ENCODE results near the gene TMEM120B.
"Not testable (repeated sequence)": the region's sequence is repeated elsewhere in the genome, so short reads cannot be mapped to it uniquely, and the experiment has no call there.

Gene TMEM120B

DNA sequence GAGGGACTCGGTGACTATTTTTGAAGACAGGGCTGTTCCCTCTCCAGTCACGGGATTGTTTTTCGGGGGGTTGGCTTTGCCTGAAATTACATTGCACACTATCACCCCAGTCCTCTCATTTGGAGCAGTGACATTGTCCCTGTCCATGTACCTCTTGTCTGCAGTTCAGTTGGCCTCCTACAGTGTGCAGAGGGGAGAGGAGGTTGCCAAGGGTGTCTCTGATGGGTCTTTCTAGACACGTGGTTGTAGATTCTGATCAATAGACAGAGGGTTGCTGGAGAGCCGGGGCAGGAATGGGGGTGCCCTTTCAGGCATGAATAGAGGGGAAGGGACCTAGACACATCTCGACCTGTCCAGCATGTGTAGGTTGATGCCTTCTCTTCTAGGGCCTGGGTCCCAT lies 1.2 kb downstream of the TMEM120B start:
- no peak for DNase-seq (ENCODE audit: low spot score)
- peak overlapping the region; percentile 88 for H3K27ac ChIP-seq
- POLR2A ChIA-PET (ENCODE audit: low non-redundant PET), result no interaction called here
- TF ChIP-seq, protein P1, sequence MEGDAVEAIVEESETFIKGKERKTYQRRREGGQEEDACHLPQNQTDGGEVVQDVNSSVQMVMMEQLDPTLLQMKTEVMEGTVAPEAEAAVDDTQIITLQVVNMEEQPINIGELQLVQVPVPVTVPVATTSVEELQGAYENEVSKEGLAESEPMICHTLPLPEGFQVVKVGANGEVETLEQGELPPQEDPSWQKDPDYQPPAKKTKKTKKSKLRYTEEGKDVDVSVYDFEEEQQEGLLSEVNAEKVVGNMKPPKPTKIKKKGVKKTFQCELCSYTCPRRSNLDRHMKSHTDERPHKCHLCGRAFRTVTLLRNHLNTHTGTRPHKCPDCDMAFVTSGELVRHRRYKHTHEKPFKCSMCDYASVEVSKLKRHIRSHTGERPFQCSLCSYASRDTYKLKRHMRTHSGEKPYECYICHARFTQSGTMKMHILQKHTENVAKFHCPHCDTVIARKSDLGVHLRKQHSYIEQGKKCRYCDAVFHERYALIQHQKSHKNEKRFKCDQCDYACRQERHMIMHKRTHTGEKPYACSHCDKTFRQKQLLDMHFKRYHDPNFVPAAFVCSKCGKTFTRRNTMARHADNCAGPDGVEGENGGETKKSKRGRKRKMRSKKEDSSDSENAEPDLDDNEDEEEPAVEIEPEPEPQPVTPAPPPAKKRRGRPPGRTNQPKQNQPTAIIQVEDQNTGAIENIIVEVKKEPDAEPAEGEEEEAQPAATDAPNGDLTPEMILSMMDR (conservative IDR thresholded peaks at IDR 0.05; ENCODE audit: low read depth), result no peak
- CTCF ChIA-PET, result interaction anchor here (1.0 kb wide), 1 partner anchor 9 kb away, joined by 3 read pairs; no protein-coding TSS in a partner anchor

DNA sequence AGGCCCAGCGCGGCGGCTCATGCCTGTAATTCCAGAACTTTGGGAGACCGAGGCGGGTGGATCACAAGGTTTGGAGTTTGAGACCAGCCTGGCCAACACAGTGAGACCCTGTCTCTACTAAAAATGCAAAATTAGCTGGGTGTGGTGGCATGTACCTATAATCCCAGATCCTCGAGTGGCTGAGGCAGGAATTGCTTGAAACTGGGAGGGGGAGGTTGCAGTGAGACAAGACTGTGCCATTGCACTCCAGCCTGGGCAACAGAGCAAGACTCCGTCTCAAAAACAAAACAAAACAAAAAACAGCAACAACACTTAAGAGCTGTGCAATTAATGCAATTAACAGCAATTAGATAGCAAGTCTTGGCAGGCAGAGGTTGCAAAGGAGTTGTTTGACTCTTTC lies 2.5 kb downstream of the TMEM120B start:
- POLR2A ChIA-PET (ENCODE audit: low non-redundant PET), result not testable (repeated sequence)
- H3K27ac ChIP-seq, result peak overlapping the region; percentile 88

DNA sequence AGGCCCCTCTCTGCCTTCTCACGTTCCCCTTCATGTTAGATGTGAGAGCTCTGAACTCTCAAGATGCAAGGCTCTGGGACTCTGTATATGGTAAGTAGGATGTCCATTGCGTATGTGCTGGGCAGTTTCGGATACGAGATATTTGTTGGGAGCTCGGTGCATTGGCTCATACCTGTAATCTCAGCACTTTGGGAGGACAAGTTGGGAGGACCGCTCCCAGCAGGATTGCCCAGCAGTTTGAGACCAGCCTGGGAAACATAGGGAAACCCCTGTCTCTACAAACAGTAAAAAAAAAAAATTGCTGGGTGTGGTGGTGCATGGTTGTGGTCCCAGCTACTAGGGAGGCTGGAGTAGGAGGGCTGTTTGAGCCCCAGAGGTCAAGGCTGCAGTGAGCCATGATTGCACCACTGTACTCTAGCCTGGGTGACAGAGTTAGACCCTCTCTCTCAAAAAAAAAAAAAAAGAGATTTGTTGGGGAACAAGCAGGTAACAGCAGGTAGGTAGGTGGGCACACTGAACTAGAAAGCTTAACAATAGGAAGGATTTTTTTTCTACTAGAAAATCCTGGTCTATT lies 3.4 kb downstream of the TMEM120B start:
- H3K27ac ChIP-seq, result peak overlapping the region; percentile 88
- POLR2A ChIA-PET (ENCODE audit: low non-redundant PET), result no interaction called here
- CTCF ChIA-PET, result interaction anchor here (0.7 kb wide), 1 partner anchor 34 kb away, joined by 4 read pairs; no protein-coding TSS in a partner anchor
- TF ChIP-seq, protein P1 (conservative IDR thresholded peaks at IDR 0.05; ENCODE audit: low read depth), result no peak
- no peak for DNase-seq (ENCODE audit: low spot score)

More for the DNA sequence above, 2.5 kb downstream of the TMEM120B start:
- DNase-seq (ENCODE audit: low spot score); CTCF ChIA-PET: not testable (repeated sequence)

DNA sequence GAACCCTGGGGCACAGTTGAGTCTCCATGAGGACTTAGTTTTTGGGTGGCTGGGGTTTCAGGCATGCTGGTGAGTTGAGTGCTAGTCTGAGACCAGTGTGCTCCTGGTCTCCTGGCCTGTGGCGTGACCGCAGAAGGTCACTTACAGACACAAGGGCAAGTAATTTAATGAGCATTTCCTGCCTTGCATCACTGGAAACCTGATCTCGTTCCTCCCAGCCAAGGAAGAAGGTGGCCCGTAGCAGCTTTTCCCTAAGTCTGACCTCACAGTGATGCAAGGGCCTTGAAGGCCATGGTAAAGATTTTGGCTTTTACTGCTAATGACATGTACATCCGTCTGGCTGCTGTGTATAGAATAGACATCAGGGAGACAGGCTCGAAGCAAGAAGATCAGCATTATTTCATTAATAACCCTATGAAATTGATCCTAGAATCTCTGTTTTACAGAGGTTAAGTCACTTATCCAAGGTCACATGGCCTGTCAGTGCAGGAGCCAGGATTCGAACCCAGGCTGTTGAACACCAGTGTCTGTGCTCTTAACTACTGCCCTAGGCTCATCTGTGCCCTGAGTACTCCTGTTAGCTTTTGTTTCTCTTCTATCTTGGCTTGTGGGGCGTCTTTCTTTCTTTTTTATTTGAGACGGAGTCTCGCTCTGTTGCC lies 4.6 kb downstream of the TMEM120B start:
- ChIA-PET POLR2A (ENCODE audit: low non-redundant PET) (no interaction called here), CTCF (interaction anchor here (0.7 to 1.1 kb wide), 2 partner anchors 77 to 218 kb away, joined by 4 to 5 read pairs; partner anchors contain the start of gene RHOF)
- DNase-seq (ENCODE audit: low spot score), result peak; percentile 53
- peak overlapping the region; percentile 88 for H3K27ac ChIP-seq
- TF ChIP-seq, protein P1 (conservative IDR thresholded peaks at IDR 0.05; ENCODE audit: low read depth), result no peak

DNA sequence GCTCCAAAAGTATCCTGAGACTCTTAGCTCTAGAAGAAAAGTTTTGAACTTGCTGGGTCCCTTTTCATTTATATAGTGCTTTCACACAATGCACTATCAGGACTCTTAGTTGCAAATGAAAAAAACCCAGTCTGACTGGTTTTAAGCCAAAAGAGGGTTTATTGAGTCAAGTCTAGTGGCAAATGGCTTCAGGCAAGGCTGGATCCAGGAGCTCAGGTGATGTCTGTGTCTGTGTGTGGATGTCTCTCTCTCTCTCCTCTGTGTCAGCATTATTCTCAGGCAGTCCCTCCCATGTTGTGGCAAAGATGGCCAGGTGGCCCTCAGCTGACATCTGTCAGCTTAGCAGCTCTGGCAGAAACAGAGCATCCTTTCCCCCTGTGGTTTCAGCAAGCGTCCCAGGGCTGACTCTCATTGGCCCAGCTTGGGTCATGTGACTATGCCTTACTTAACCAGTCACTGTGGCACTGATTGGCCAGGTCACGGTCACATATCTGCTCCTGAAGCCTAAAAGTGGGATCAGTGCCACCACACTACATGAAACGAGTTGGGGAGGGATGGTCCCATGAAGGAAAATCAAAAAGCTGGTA lies 6.2 kb downstream of the TMEM120B start:
- TF ChIP-seq, protein P1 (conservative IDR thresholded peaks at IDR 0.05; ENCODE audit: low read depth), result no peak
- DNase-seq (ENCODE audit: low spot score), result no peak
- no peak overlapping the region for H3K27ac ChIP-seq
- CTCF ChIA-PET, result interaction anchor here (2.6 kb wide), 1 partner anchor 75 kb away, joined by 8 read pairs; the partner anchor contains the start of gene RHOF
- POLR2A ChIA-PET (ENCODE audit: low non-redundant PET), result no interaction called here

DNA sequence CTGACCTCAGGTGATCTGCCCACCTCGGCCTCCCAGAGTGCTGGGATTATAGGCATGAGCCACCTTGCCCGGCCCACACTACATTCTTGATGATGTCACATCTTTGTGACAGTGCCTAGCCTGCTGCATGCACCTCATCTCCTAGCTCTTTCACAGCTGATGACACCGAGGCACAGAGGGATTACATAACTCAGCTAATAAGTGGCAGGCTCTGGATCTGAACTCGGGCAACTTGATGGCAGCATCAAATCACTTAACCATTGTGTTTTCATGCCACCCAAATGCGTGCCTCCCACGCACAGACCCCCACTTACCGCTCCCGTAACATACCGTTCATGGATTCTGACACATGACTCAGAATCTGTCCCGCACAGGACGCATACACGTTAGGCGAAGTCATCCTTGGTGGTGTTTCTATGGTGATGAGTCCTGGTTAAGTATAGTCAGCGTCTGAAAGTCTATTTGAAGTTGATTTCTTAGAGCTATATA lies 7.4 kb downstream of the TMEM120B start:
- peak overlapping the region; percentile 55 for H3K27ac ChIP-seq
- TF ChIP-seq, protein P1 (conservative IDR thresholded peaks at IDR 0.05; ENCODE audit: low read depth), result no peak
- CTCF ChIA-PET, result interaction anchor here (2.6 kb wide), 1 partner anchor 74 kb away, joined by 8 read pairs; the partner anchor contains the start of gene RHOF
- POLR2A ChIA-PET (ENCODE audit: low non-redundant PET), result no interaction called here
- DNase-seq (ENCODE audit: low spot score), result peak; percentile 55
